Measurements from ENCODE around the gene CIB1.
"Not testable (repeated sequence)": the region's sequence is repeated elsewhere in the genome, so short reads cannot be mapped to it uniquely, and the experiment has no call there.

DNA sequence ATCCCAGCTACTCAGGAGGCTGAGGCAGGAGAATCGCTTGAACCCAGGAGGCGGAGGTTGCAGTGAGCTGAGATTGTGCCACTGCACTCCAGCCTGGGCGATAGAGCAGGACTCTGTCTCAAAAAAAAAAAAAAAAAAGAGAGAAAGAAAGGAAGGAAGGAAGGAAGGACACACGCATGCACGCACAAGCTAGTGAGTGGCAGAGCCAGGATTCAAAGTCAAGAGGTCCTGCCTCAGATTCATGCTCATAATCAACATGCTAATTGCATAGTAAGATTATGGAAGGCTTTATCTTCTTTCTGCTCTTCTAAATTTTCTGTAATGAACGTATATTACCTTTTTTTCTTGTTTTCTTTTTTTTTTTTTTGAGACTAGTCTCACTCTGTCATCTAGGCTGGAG, 27.0 kb upstream of the CIB1 start:
- TF ChIP-seq, protein P1, sequence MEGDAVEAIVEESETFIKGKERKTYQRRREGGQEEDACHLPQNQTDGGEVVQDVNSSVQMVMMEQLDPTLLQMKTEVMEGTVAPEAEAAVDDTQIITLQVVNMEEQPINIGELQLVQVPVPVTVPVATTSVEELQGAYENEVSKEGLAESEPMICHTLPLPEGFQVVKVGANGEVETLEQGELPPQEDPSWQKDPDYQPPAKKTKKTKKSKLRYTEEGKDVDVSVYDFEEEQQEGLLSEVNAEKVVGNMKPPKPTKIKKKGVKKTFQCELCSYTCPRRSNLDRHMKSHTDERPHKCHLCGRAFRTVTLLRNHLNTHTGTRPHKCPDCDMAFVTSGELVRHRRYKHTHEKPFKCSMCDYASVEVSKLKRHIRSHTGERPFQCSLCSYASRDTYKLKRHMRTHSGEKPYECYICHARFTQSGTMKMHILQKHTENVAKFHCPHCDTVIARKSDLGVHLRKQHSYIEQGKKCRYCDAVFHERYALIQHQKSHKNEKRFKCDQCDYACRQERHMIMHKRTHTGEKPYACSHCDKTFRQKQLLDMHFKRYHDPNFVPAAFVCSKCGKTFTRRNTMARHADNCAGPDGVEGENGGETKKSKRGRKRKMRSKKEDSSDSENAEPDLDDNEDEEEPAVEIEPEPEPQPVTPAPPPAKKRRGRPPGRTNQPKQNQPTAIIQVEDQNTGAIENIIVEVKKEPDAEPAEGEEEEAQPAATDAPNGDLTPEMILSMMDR (conservative IDR thresholded peaks at IDR 0.05; ENCODE audit: low read depth, low read length), result not testable (repeated sequence)
- TF ChIP-seq EZH2 (IDR thresholded peaks at IDR 0.05; ENCODE audit: borderline replicate concordance, low read depth, low read length, poor library complexity, severe bottlenecking), result not testable (repeated sequence)

All from A673 (cell line).